ENCODE data around the gene TMA7B. TPM values are rescaled to one million over a fixed set of nuclear protein-coding genes. Genes with fewer than 3 reads are reported as not detected.

TMA7B gene
- total RNA-seq, 6 experiments from 2014 or later, result not detected

DNA sequence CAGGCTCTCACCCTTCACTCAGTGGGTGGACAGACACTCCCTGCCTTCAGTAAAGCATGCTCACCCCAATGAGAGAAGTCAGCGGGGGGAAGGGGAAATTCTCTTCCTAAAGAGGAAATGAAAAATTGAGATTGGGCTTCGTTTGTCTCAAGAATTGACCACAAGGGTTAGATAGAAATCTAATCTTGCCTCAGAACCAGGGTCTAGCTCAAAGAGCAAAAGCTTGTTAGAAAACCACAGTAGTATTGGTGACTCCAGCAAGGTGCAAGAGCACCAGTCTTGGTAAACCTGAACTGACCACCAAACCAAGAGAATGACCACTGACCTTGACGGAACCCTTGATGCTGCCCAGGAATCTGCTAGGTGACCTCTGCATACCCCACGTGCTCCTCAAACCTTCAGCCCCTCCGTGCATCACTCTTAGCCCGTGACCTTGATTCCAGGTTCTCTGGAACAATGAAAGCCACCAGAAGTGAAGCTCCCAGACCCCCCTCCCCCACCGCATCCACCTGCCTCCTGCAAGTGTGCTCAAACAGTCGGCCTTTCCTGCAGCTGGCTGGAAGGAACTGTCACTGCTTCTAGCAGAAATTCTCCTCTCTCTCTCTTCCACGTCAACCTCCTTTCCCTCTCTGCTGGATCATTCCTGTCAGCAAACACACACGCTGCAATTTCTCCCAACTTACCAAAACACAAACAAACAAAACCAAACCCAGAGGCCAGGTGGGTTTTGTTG is 3.1 kb upstream of the TMA7B start:
- H3K27ac Mint-ChIP-seq, result no peak overlapping the region
- H3K9me3 Mint-ChIP-seq, result no peaks in the 10 kb centered on the region
- no peaks in the 10 kb centered on the region for H3K36me3 Mint-ChIP-seq (ENCODE audit: low read depth)
- peaks cover 30% of the 10 kb centered on the region for H3K4me1 Mint-ChIP-seq (ENCODE audit: low read depth)
- H3K4me3 Mint-ChIP-seq, result no peak overlapping the region
- DNase-seq, result no peak
- TF ChIP-seq, protein P1, sequence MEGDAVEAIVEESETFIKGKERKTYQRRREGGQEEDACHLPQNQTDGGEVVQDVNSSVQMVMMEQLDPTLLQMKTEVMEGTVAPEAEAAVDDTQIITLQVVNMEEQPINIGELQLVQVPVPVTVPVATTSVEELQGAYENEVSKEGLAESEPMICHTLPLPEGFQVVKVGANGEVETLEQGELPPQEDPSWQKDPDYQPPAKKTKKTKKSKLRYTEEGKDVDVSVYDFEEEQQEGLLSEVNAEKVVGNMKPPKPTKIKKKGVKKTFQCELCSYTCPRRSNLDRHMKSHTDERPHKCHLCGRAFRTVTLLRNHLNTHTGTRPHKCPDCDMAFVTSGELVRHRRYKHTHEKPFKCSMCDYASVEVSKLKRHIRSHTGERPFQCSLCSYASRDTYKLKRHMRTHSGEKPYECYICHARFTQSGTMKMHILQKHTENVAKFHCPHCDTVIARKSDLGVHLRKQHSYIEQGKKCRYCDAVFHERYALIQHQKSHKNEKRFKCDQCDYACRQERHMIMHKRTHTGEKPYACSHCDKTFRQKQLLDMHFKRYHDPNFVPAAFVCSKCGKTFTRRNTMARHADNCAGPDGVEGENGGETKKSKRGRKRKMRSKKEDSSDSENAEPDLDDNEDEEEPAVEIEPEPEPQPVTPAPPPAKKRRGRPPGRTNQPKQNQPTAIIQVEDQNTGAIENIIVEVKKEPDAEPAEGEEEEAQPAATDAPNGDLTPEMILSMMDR (IDR thresholded peaks at IDR 0.05), result no peak
- peaks cover 19% of the 10 kb centered on the region for H3K27me3 Mint-ChIP-seq (ENCODE audit: insufficient read depth)

DNA sequence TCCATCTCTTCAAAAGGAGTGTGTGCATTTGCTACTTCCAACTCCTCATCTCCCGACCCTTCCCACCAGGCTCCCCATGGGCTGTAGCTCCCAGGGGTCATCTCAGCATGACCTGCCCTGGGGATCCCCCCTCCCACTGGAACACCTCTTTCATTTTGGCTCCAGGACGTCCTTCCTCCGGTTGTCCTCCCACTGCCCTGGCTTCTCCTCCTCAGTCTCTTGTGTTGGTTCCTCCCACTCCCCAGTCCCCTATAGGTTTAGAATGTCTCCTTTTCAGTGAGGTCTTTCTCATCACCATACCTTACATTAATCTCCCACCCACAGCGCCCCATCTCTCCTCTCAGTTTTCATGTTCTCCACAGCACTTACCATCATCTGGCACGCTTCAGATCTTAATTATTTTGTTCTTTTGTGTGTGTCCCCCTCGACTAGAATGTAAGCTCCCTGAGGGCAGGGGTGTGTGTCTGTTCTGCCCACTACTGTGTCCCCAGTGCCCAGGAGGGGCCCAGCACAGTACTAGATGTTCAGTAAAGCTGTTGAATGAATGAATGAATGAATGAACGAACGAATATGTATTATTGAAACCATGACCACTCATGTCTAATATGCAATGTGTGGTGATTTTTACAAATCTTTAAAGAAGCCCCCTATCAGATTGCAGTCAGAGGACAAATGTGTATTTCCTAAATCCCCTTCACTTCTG is 2.0 kb upstream of the TMA7B start:
- Mint-ChIP-seq H3K4me3 (no peak overlapping the region), H3K27me3 (ENCODE audit: insufficient read depth) (peaks cover 15% of the 10 kb centered on the region), H3K27ac (no peak overlapping the region), H3K4me1 (ENCODE audit: low read depth) (peaks cover 30% of the 10 kb centered on the region), H3K36me3 (ENCODE audit: low read depth) (no peaks in the 10 kb centered on the region), H3K9me3 (no peaks in the 10 kb centered on the region)
- TF ChIP-seq, protein P1 (IDR thresholded peaks at IDR 0.05), result no peak
- no peak for DNase-seq

DNA sequence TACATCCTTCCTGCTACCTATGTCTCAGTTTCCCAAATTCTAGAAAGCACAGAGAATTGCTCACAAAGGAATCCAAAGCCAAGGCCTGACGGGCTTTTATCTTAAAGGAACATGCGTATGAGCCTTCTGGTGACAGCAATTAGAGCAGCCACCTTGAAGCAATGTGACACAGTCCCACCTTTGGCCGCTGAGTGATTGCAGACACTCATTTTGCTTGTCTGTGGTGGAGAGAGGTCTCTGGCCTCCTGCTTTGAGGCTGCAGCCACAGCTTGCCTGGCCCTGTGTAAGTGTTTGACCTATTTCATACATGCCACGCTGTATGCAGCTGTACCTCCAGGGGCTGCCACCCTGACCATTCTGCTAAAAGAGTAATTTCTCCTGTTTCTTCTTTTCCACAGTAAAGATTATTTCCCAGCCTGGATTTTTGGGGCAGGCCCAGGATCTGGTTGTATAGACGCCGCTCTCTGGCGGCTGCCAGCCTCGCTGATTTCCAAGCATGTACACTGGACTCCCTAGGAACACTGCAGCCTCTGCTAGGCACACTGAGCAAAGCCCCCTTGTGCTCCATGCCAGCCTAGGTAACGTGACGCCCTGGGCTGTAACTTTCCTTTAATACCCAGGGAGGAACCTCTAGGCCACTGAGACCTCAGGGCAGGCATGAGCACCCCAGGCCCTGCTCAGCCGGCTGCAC is 1.1 kb upstream of the TMA7B start:
- TF ChIP-seq, protein P1 (IDR thresholded peaks at IDR 0.05), result no peak
- peaks cover 30% of the 10 kb centered on the region for H3K4me1 Mint-ChIP-seq (ENCODE audit: low read depth)
- no peaks in the 10 kb centered on the region for H3K9me3 Mint-ChIP-seq
- no peak overlapping the region for H3K4me3 Mint-ChIP-seq
- H3K36me3 Mint-ChIP-seq (ENCODE audit: low read depth), result no peaks in the 10 kb centered on the region
- peaks cover 6% of the 10 kb centered on the region for H3K27me3 Mint-ChIP-seq (ENCODE audit: insufficient read depth)
- DNase-seq, result no peak
- H3K27ac Mint-ChIP-seq, result no peak overlapping the region; the same call in 1 of the 2 replicates

DNA sequence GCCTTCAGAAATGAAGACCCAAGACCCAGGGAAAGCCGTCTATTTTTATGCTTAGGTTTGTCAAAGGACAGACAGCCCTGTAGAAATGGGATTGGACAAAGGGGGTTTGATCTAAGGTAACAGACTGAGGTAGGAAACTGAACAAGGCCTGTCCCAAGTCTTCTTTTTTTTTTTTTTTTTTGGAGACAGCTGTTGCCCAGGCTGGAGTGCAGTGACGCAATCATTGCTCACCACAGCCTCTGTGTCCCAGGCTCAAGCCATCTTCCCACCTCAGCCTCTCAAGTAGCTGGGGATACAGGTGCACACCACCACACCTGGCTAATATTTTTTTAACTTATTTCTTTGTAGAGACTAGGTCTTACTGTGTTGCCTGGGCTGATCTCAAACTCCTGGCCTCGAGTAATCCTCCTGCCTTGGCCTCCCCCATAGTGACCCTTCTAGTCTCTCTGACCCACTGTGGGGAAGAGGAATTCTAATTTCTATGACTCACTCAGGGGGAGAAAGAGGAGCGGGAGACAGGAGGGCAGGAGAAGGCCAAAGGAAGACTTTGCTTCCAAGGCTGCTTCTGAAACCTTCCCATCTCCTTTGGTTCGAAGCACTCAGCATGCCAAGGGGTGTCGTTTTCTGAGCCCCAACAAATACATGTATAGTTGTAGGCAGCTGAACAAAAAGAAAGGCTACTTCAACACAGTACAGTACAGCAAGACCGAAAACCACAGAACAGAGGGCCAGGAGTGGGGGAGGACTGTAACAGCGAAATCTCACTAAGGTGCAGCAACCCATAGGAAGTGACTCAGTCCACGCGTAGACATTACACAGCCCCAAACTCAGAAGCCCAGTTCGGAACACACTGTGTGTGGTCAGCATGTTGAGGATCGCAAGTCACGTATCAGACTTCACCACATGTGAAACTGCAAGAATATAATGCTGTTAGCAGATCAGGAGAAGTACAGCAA is 872 bp downstream of the TMA7B start:
- Mint-ChIP-seq H3K4me1 (ENCODE audit: low read depth) (peaks cover 30% of the 10 kb centered on the region), H3K27ac (peak overlapping the region; percentile 94), H3K9me3 (no peaks in the 10 kb centered on the region), H3K4me3 (peak overlapping the region; percentile 77), H3K36me3 (ENCODE audit: low read depth) (no peaks in the 10 kb centered on the region), H3K27me3 (ENCODE audit: insufficient read depth) (peaks cover 2% of the 10 kb centered on the region)
- peak; percentile 83 for DNase-seq
- TF ChIP-seq, protein P1 (IDR thresholded peaks at IDR 0.05), result no peak

DNA sequence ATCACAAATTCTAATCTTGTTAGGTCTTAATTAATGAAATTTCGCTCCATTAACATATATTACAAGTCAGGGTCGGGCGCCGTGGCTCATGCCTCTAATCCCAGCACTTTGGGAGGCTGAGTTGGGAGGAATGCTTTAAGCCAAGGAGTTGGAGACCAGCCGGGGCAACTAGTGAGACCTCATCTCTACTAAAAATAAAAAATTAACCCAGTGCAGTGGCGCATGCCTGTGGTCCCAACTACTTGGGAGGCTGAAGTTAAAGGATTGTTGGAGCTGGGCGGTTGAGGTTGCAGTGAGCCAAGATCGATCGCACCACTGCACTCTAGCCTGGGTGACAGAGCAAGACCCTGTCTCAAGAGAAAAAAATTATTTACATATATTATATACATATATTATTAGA is 1.9 kb downstream of the TMA7B start:
- no peaks in the 10 kb centered on the region for H3K36me3 Mint-ChIP-seq (ENCODE audit: low read depth)
- no peak for DNase-seq
- H3K9me3 Mint-ChIP-seq, result no peaks in the 10 kb centered on the region

More for the DNA sequence above, 1.9 kb downstream of the TMA7B start:
- peaks cover 39% of the 10 kb centered on the region for H3K4me1 Mint-ChIP-seq (ENCODE audit: low read depth)
- H3K4me3 Mint-ChIP-seq, result peak overlapping the region; percentile 77
- peaks cover 2% of the 10 kb centered on the region for H3K27me3 Mint-ChIP-seq (ENCODE audit: insufficient read depth)
- TF ChIP-seq, protein P1 (IDR thresholded peaks at IDR 0.05), result no peak
- peak overlapping the region; percentile 94 for H3K27ac Mint-ChIP-seq
